Measurements from ENCODE around the gene ADCY1.
"Not testable (repeated sequence)": the region's sequence is repeated elsewhere in the genome, so short reads cannot be mapped to it uniquely, and the experiment has no call there.

The ADCY1 gene

GRCh38 chr7:45715471-45716352 is 141.5 kb downstream of the ADCY1 start:
- no peak for FAIRE-seq

- FAIRE-seq = no peak
Measured at GRCh38 chr7:45716380-45717203, 142.4 kb downstream of the ADCY1 start.

GRCh38 chr7:45717537-45718235 is 143.5 kb downstream of the ADCY1 start:
- no peak for FAIRE-seq

DNA sequence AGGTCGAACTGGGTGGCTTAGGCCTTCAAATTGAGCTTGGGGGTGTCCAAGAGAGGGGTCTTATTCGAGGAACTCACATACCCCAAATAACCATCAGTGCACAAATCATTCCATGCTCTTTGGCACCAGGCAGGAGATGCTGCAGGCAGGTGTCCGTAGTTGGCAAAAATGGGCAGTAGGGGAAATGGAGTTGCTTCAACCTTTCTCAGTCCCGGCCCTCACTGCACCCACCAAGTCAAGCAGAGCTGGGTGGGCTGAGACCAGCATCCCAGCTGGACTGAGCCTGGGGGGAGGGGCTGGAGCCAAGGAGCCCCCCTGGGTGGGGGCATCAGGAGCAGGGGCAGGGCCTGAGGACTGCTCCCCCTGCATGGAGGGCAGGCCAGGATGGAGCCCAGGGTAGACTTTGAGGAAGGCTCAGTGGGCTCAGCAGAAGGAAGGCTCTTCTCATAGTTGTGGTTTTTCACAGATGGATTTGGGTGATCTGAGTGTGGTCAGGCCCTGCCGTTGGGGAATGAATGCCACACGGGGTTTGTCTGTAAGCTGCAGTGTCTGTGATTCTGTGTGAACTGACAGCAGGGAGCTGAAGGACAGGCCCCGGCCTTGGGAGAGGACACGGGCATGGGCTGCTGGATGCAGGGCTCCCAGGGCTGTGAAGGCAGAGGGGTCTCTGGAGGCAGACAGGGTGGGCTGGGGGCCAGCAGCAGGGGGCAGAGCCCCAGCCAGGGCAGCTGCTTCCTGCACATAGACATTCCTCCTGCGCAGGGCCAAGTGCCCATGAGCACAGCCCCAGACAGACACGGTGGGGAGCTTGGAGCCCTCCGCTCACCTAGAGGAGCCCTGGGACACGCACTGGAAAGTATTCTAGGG is 144.5 kb downstream of the ADCY1 start:
- no peak for FAIRE-seq

DNA sequence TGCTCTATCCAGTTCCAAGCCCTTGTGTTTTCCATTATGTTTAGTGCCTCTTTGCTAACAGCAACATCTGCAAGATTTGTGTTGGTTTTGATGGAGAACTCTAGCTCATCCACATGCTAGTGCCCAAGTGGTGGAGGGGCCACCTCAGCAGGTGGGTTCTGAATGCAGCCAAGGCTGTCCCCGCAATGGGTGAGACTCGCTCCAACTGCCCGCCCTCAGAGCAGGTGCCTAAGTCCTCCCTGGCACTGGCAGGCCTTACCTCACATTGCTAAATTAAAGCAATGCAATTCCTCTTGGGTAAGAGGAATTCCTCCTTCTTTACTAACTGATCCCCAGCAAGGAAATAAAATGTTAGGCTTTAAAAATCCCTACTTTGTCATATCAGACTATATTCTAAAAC is 146.8 kb downstream of the ADCY1 start:
- no peak for FAIRE-seq

- no peak for FAIRE-seq
Measured at GRCh38 chr7:45721686-45722598, 147.8 kb downstream of the ADCY1 start.

- FAIRE-seq = not testable (repeated sequence)
Measured at GRCh38 chr7:45725231-45725630, 151.1 kb downstream of the ADCY1 start.

GRCh38 chr7:45726883-45727282 is 152.7 kb downstream of the ADCY1 start:
- no peak for FAIRE-seq

DNA sequence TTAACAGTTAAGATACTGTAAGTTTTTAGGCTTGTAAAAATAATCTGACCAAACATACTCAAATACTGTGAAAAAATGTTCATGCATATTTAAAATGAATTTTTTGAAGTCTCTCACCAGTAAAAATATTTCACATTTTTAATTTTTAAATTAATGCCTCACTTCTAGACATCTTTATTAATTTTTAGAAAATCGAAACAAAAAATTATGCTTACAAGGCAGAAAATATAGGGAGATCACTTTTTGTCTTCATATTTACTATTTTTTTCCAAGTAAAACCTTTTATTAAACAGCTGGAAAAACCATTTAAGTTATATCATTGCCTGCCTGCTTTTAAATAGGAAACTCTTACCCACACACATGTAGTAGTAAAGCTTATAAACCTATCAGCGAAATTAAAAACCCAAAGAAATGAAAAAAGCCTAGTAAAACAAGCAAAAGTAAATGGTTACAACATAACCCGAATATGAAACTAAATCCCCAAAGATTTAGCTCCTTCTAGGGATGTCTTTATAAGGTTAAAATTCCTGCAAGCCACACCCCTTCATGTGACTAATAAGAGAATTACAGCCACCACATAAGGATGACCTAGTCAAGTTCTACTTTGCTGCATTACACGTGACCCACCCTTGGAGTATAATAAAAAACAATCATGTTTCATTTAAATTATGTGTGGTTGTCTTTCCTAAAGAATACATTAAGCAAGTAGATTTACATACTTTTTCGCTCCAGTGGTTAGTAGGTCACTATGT is 157.7 kb downstream of the ADCY1 start:
- FAIRE-seq = peak; percentile 67

- not testable (repeated sequence) for FAIRE-seq
Measured at GRCh38 chr7:45738920-45739319, 164.8 kb downstream of the ADCY1 start.

DNA sequence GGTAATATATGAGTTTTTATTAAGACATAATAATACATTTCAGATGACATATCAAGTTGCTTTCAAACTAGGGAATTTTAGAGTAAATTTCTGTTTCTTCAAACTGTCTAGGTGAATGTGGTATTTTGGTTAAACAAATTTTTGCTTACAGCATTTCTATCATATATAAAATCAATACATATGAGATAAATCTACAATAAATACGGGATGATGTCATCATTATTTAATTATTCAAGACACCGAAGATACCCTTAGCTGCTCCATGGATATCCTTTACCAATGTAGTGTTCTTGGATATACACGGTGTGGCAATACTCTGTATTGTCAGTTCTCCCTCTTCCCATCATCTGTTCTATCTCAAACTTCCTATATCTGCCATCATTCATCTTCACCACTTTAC is 166.4 kb downstream of the ADCY1 start:
- not testable (repeated sequence) for FAIRE-seq

- FAIRE-seq = peak; percentile 74
Measured at GRCh38 chr7:45748976-45749375, 174.8 kb downstream of the ADCY1 start.

DNA sequence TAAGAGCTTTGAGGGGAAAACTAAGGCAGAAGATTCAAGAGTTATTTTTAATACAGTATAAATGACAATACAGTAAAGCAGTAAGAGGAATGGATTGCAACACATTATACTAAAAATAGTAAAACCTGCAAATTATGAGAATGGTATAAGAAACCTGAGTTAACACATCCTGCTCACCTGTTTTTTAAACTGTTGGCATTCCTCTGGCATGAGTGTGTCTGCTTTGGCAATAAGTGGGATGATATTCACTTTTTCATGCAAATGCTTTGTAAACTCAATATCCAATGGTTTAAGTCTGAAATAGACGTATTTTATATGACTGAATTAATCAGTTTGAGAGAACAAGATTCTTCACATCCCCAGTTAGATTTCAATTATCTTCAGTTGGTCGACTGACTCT is 177.2 kb downstream of the ADCY1 start:
- not testable (repeated sequence) for FAIRE-seq

- not testable (repeated sequence) for FAIRE-seq
Measured at GRCh38 chr7:45756333-45756732, 182.2 kb downstream of the ADCY1 start.

GRCh38 chr7:45756757-45757156 is 182.6 kb downstream of the ADCY1 start:
- not testable (repeated sequence) for FAIRE-seq

DNA sequence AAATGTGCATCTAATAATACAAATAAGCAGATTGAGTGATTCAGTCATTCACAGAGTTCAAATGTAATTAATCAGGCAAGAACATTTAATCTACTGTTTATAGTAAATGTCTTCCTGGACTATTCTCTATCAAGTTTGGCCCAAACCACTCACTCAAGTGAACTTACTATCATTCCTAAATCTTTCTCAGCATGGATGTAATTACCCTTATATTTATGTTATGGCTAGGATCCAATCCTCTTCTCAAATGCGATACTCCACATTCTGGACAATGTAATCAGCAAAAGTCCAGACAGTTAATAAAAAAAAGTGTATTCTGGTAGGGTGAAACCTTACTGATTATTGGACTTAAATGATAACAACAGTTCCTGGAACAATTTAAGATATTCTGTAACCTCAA is 185.3 kb downstream of the ADCY1 start:
- not testable (repeated sequence) for FAIRE-seq

- FAIRE-seq = not testable (repeated sequence)
Measured at GRCh38 chr7:45761545-45762205, 187.5 kb downstream of the ADCY1 start.

- FAIRE-seq = not testable (repeated sequence)
Measured at GRCh38 chr7:45762225-45762994, 188.2 kb downstream of the ADCY1 start.
